Measurements from ENCODE around the gene ID2.

The ID2 gene

DNA sequence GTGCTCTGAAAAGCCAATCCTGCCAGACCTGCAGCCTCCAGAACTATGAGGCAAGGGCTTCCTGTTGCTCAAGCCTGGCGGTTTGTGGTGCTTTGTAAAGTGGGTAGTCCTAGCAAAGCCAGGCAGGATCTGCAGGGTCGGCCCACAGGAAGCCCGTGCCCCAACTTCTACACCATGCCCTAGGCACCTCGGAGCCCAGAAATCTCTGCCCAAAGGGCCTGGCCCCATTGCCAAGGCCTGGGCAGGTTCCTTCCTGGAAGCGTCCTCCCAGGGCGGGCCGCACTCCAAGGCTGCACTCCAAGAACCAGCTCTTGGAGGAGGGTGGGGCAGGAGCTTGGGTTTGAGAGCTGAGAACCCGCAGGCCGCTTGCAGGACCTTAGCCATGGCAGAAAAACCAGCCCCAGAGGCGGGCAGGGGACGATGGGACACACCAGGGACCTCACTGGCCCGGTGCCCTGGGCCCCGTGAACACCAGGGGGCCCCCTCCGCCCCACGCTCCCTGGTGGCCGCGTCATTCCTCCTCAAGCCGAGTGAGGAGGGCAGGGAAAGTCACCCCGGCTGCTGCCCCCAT is 37.2 kb upstream of the ID2 start:
- no peaks in the 10 kb centered on the region for H3K4me1 ChIP-seq (ENCODE audit: control insufficient read depth, insufficient read depth, low read length)
- H3K27ac ChIP-seq (ENCODE audit: extremely low read depth, low read depth, low read length), result no peak overlapping the region
- ChIA-PET CTCF (interaction anchor here (0.6 kb wide), 1 partner anchor 145 kb away, joined by 3 read pairs; no protein-coding TSS in a partner anchor), POLR2A (no interaction called here)
- no peaks in the 10 kb centered on the region for H3K9me3 ChIP-seq (ENCODE audit: control insufficient read depth, insufficient read depth, low read depth, low read length)
- no peaks in the 10 kb centered on the region for H3K36me3 ChIP-seq (ENCODE audit: control insufficient read depth in 2 of 2, insufficient read depth in 1 of 2, low read length in 2 of 2)
- TF ChIP-seq, protein P1, sequence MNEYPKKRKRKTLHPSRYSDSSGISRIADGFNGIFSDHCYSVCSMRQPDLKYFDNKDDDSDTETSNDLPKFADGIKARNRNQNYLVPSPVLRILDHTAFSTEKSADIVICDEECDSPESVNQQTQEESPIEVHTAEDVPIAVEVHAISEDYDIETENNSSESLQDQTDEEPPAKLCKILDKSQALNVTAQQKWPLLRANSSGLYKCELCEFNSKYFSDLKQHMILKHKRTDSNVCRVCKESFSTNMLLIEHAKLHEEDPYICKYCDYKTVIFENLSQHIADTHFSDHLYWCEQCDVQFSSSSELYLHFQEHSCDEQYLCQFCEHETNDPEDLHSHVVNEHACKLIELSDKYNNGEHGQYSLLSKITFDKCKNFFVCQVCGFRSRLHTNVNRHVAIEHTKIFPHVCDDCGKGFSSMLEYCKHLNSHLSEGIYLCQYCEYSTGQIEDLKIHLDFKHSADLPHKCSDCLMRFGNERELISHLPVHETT (tag by site-specific recombination; IDR thresholded peaks at IDR 0.05), result no peak
- no peak for TF ChIP-seq ZNF600 (tag by site-specific recombination; IDR thresholded peaks at IDR 0.05)
- no peak for TF ChIP-seq ZNF239 (tag by site-specific recombination; IDR thresholded peaks at IDR 0.05)
- no peak for TF ChIP-seq SP7 (tag by site-specific recombination; IDR thresholded peaks at IDR 0.05)
- no peak for TF ChIP-seq ZNF138 (tag by site-specific recombination; IDR thresholded peaks at IDR 0.05; ENCODE audit: borderline replicate concordance)
- TF ChIP-seq, protein P2, sequence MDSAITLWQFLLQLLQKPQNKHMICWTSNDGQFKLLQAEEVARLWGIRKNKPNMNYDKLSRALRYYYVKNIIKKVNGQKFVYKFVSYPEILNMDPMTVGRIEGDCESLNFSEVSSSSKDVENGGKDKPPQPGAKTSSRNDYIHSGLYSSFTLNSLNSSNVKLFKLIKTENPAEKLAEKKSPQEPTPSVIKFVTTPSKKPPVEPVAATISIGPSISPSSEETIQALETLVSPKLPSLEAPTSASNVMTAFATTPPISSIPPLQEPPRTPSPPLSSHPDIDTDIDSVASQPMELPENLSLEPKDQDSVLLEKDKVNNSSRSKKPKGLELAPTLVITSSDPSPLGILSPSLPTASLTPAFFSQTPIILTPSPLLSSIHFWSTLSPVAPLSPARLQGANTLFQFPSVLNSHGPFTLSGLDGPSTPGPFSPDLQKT (IDR thresholded peaks at IDR 0.05; ENCODE audit: borderline replicate concordance, low read depth, low read length), result no peak
- no peak for TF ChIP-seq ZNF37A (tag by site-specific recombination; IDR thresholded peaks at IDR 0.05)
- TF ChIP-seq ZNF670 (tag by site-specific recombination; IDR thresholded peaks at IDR 0.05; ENCODE audit: low read depth), result no peak
- H3K4me3 ChIP-seq (ENCODE audit: low read depth, low read length), result no peak overlapping the region

DNA sequence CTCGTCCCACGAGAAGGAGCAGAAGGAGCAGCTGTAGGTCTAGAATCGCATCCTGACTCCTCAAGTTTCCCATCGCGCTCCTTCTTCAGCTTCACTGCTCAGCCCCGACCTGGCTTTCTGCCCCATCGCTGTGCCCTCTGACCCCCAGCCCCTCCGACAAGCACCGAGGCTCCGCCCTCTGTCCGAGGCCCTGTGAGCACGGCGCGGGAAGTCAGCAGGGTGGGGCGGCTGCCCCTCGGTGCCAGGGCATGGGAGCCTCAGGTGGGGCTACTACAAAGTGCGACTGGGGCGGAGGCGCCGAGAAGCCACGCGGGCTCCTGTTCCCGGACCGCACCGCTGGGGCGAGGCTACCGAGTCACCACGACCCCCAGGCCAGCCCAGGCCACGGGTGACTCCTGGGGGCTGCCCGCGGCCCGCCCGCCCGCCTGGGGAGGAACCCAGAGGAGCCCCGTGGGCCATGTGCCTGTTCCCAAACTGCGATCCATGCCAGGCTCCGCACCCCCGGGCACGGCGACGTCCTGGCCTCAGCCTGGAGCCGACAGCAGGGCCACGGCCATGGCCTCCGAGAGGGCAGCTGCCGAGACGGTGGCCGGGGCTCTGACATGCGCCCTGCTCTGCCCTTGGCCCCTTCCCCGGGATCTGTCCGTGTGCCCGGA is 36.6 kb upstream of the ID2 start:
- ChIA-PET POLR2A (no interaction called here), CTCF (interaction anchor here (0.6 kb wide), 1 partner anchor 144 kb away, joined by 3 read pairs; no protein-coding TSS in a partner anchor)
- Histone ChIP-seq H3K4me3 (ENCODE audit: low read depth, low read length) (no peak overlapping the region), H3K36me3 (ENCODE audit: control insufficient read depth in 2 of 2, insufficient read depth in 1 of 2, low read length in 2 of 2) (no peaks in the 10 kb centered on the region), H3K27ac (ENCODE audit: extremely low read depth, low read depth, low read length) (no peak overlapping the region), H3K4me1 (ENCODE audit: control insufficient read depth, insufficient read depth, low read length) (no peaks in the 10 kb centered on the region), H3K9me3 (ENCODE audit: control insufficient read depth, insufficient read depth, low read depth, low read length) (no peaks in the 10 kb centered on the region)
- TF ChIP-seq GFI1B (tag by site-specific recombination; IDR thresholded peaks at IDR 0.05), result no peak
- TF ChIP-seq, protein P3, sequence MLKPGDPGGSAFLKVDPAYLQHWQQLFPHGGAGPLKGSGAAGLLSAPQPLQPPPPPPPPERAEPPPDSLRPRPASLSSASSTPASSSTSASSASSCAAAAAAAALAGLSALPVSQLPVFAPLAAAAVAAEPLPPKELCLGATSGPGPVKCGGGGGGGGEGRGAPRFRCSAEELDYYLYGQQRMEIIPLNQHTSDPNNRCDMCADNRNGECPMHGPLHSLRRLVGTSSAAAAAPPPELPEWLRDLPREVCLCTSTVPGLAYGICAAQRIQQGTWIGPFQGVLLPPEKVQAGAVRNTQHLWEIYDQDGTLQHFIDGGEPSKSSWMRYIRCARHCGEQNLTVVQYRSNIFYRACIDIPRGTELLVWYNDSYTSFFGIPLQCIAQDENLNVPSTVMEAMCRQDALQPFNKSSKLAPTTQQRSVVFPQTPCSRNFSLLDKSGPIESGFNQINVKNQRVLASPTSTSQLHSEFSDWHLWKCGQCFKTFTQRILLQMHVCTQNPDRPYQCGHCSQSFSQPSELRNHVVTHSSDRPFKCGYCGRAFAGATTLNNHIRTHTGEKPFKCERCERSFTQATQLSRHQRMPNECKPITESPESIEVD (tag by site-specific recombination; IDR thresholded peaks at IDR 0.05), result no peak
- no peak for TF ChIP-seq ZBTB48 (tag by site-specific recombination; IDR thresholded peaks at IDR 0.05)
- TF ChIP-seq ZNF184 (tag by site-specific recombination; IDR thresholded peaks at IDR 0.05), result no peak
- TF ChIP-seq, protein P4, sequence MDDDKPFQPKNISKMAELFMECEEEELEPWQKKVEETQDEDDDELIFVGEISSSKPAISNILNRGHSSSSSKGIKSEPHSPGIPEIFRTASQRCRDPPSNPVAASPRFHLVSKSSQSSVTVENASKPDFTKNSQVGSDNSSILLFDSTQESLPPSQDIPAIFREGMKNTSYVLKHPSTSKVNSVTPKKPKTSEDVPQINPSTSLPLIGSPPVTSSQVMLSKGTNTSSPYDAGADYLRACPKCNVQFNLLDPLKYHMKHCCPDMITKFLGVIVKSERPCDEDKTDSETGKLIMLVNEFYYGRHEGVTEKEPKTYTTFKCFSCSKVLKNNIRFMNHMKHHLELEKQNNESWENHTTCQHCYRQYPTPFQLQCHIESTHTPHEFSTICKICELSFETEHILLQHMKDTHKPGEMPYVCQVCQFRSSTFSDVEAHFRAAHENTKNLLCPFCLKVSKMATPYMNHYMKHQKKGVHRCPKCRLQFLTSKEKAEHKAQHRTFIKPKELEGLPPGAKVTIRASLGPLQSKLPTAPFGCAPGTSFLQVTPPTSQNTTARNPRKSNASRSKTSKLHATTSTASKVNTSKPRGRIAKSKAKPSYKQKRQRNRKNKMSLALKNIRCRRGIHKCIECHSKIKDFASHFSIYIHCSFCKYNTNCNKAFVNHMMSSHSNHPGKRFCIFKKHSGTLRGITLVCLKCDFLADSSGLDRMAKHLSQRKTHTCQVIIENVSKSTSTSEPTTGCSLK (tag by site-specific recombination; IDR thresholded peaks at IDR 0.05), result no peak
- TF ChIP-seq ZIC2 (tag by site-specific recombination; IDR thresholded peaks at IDR 0.05), result no peak
- TF ChIP-seq REPIN1 (tag by site-specific recombination; IDR thresholded peaks at IDR 0.05; ENCODE audit: low read depth), result no peak
- no peak for TF ChIP-seq OSR2 (tag by site-specific recombination; IDR thresholded peaks at IDR 0.05)
- TF ChIP-seq ZNF239 (tag by site-specific recombination; IDR thresholded peaks at IDR 0.05), result no peak
